Central memory CD8-positive, alpha-beta T cell (primary cell): ENCODE measurements around the gene TNFRSF25.

ENCODE experiments used
- ATAC-seq: fragments of 150-1000 bp; cut with Tn5 transposase; replicated peaks from 2 replicates; pipeline ENCODE4 v1.10.0; 2022; ENCODE audit warnings: mild to moderate bottlenecking, moderate FRiP score, moderate number of reproducible peaks; ENCODE audit not compliant: poor library complexity, severe bottlenecking; ENCODE audit errors: extremely low read depth
- DNase-seq, 2 donors: peaks; one replicate each; pipeline ENCODE4 v3.0.0; 2021; ENCODE audit warnings: low spot score in 2 of 2
- H3K27ac Mint-ChIP-seq: one replicate; pipeline ENCODE4 v1.8.0; 2022; ENCODE audit warnings: low read depth, mild to moderate bottlenecking, moderate library complexity, mixed read lengths
- H3K27me3 Mint-ChIP-seq: one replicate; pipeline ENCODE4 v1.8.0; 2022; ENCODE audit warnings: mixed read lengths
- H3K36me3 Mint-ChIP-seq: one replicate; pipeline ENCODE4 v1.8.0; 2022; ENCODE audit warnings: mild to moderate bottlenecking, moderate library complexity, mixed read lengths; ENCODE audit not compliant: insufficient read depth
- H3K4me1 Mint-ChIP-seq: one replicate; pipeline ENCODE4 v1.8.0; 2022; ENCODE audit warnings: mixed read lengths
- H3K4me3 Mint-ChIP-seq: one replicate; pipeline ENCODE4 v1.8.0; 2022; ENCODE audit warnings: mild to moderate bottlenecking, moderate library complexity, mixed read lengths
- H3K9me3 Mint-ChIP-seq: one replicate; pipeline ENCODE4 v1.8.0; 2022; ENCODE audit warnings: mixed read lengths

TNFRSF25 gene

DNA sequence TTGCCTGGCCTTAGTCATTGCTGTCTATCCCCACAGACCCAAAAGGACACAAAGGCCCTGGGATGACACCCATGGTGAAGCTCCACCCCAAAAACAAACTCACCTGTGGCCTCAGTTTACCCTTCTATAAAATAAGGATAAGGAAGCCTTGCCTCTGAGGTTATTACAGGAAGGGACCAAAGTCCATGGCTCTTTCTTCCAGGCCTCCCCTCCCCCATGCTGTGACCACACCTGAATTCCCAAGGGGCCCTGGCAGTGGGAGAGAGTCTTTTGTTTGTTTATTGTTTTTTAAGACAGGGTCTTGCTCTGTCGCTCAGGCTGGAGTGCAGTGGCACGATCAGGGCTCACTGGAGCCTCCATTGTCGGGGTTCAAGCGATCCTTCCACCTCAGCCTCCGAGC lies 10.5 kb upstream of the TNFRSF25 start:
- Mint-ChIP-seq H3K9me3 (no peaks in the 10 kb centered on the region), H3K27me3 (no peaks in the 10 kb centered on the region), H3K4me3 (no peak overlapping the region)

DNA sequence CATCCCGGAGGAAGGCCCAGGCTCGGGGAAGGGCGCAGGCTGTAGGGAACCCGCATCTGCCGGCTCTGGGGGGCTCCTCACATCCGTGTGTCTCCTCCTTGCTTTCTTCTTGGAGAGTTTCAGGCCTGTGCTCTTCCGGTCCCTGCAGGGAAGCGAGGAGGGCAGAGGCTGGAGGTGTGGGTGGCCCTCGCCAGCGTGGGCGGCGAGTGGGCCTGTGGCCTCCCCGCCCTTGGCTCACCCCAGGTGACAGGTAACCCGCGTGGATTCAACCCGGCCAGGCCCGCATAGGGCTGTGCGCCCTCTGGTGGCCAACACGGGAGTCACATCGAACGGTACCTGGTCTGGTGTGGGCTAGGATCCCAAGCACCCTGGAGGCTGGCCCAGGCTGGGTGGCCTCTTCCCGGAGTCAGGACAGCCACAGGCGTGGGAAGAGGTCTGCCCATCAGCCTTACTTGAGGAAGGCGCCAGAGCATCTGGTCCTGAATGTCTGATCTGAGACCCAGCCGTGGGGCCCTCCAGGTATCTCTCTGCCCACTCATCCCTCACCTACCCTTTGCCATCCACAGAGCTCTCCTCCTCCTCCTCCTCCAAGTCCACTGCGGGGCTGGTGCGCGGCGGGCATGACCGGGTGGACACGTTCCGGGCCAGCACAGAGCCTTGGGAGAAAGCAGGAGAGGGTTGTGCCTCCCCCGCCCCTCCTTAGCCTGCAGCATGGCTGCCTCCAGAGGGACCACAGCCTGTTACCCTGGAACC lies 9.6 kb upstream of the TNFRSF25 start:
- no peak overlapping the region for H3K4me3 Mint-ChIP-seq
- peak; percentile 83 for ATAC-seq

More for the DNA sequence above, 10.5 kb upstream of the TNFRSF25 start:
- peaks cover 9% of the 10 kb centered on the region for H3K4me1 Mint-ChIP-seq
- no peak for DNase-seq
- H3K27ac Mint-ChIP-seq: no peak overlapping the region
- no peaks in the 10 kb centered on the region for H3K36me3 Mint-ChIP-seq
- ATAC-seq: no peak

DNA sequence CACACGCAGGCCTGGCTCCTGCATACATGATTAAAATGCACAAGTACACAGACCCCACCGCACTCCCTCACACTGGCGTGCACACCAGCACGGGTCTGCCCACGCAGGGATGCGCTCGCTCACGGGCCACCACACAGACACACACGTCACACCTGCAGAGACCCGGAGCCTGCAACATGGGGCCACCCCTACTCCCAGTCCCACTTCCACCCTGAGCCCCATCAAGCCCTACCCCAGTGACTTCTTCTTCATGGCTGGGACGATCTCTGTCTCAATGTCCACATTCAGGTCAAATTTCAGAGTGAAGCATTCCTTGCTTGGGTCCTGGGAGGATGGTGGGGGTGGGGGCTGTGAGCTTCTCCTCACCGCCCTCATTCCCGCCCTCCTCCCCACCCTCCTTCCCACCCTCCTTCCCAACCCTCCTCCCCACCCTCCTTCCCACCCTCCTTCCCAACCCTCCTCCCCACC lies 8.9 kb upstream of the TNFRSF25 start:
- Mint-ChIP-seq H3K27ac (no peak overlapping the region), H3K9me3 (no peaks in the 10 kb centered on the region), H3K27me3 (no peaks in the 10 kb centered on the region), H3K4me1 (peaks cover 9% of the 10 kb centered on the region), H3K4me3 (no peak overlapping the region), H3K36me3 (no peaks in the 10 kb centered on the region)
- ATAC-seq: no peak
- DNase-seq: no peak

More for the DNA sequence above, 9.6 kb upstream of the TNFRSF25 start:
- peak; percentile 63 to 80 for DNase-seq
- no peaks in the 10 kb centered on the region for H3K9me3 Mint-ChIP-seq
- no peaks in the 10 kb centered on the region for H3K27me3 Mint-ChIP-seq
- peaks cover 9% of the 10 kb centered on the region for H3K4me1 Mint-ChIP-seq
- H3K36me3 Mint-ChIP-seq: no peaks in the 10 kb centered on the region
- H3K27ac Mint-ChIP-seq: no peak overlapping the region

DNA sequence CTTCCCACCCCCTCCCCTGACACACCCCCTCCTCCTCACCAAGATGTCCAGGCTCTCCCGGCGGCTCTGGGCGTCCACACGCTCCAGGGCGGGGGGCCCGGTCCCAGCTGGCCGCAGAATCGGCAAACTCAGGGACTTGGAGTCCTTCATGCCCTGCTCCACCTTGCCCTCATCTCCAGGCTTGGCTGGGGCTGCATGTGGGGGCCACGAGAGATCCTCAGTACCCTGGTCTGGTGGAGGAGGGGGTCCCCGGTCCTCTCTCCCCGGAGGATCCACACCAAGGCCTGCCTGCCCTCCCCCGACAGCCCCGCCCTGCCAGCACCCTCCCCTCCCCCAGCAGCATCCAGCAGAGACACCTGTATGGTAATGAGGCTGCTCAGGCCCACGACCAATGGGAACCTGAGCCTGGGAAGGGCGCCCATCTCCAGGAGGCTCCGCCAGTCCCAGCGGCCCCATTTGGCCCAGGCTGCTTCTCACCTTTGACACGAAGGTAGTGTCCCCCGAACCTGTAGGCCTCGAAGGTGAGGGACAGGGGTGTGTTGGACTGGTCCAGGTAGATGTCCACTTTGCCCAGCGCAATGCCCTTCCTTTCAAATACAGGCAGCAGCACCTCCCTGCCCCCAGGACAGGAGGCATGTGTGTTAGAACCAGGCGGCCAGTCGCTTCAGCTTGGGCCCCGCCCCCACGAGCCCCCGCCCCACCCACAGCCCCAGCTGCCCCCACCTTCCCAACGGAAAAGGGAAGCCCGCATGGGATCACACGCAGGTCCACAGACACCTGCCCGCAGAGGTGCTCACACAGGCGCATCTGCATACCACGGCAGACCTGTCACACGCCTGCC lies 8.2 kb upstream of the TNFRSF25 start:
- Mint-ChIP-seq H3K9me3 (no peaks in the 10 kb centered on the region), H3K27me3 (no peaks in the 10 kb centered on the region), H3K4me1 (peaks cover 9% of the 10 kb centered on the region), H3K36me3 (no peaks in the 10 kb centered on the region), H3K4me3 (no peak overlapping the region), H3K27ac (no peak overlapping the region)
- DNase-seq (no peak), ATAC-seq (no peak)

GRCh38 chr1:6473156-6473555 lies 7.2 kb upstream of the TNFRSF25 start:
- Mint-ChIP-seq H3K9me3 (no peaks in the 10 kb centered on the region), H3K27me3 (no peaks in the 10 kb centered on the region), H3K36me3 (no peaks in the 10 kb centered on the region), H3K4me3 (no peak overlapping the region), H3K4me1 (peaks cover 9% of the 10 kb centered on the region), H3K27ac (no peak overlapping the region)
- no peak for ATAC-seq
- no peak for DNase-seq

GRCh38 chr1:6472391-6472790 lies 6.4 kb upstream of the TNFRSF25 start:
- Mint-ChIP-seq H3K36me3 (no peaks in the 10 kb centered on the region), H3K4me1 (peaks cover 9% of the 10 kb centered on the region), H3K9me3 (no peaks in the 10 kb centered on the region), H3K27me3 (no peaks in the 10 kb centered on the region), H3K4me3 (no peak overlapping the region), H3K27ac (no peak overlapping the region)
- ATAC-seq (no peak), DNase-seq (no peak)

- Mint-ChIP-seq H3K27ac (no peak overlapping the region), H3K4me3 (no peak overlapping the region), H3K9me3 (no peaks in the 10 kb centered on the region), H3K36me3 (no peaks in the 10 kb centered on the region), H3K4me1 (peaks cover 9% of the 10 kb centered on the region), H3K27me3 (no peaks in the 10 kb centered on the region)
- DNase-seq (no peak), ATAC-seq (no peak)
Measured at GRCh38 chr1:6471970-6472368, 6.0 kb upstream of the TNFRSF25 start.

- no peak for DNase-seq
- H3K27me3 Mint-ChIP-seq: no peaks in the 10 kb centered on the region
- peaks cover 9% of the 10 kb centered on the region for H3K4me1 Mint-ChIP-seq
- no peaks in the 10 kb centered on the region for H3K36me3 Mint-ChIP-seq
- no peaks in the 10 kb centered on the region for H3K9me3 Mint-ChIP-seq
- no peak overlapping the region for H3K4me3 Mint-ChIP-seq
- ATAC-seq: no peak
- H3K27ac Mint-ChIP-seq: no peak overlapping the region
Measured at GRCh38 chr1:6471086-6471969, 5.4 kb upstream of the TNFRSF25 start.

- Mint-ChIP-seq H3K36me3 (no peaks in the 10 kb centered on the region), H3K4me3 (no peak overlapping the region), H3K27me3 (no peaks in the 10 kb centered on the region), H3K9me3 (no peaks in the 10 kb centered on the region), H3K4me1 (peaks cover 3% of the 10 kb centered on the region), H3K27ac (no peak overlapping the region)
- DNase-seq (no peak), ATAC-seq (no peak)
Measured at GRCh38 chr1:6470132-6471085, 4.4 kb upstream of the TNFRSF25 start.

DNA sequence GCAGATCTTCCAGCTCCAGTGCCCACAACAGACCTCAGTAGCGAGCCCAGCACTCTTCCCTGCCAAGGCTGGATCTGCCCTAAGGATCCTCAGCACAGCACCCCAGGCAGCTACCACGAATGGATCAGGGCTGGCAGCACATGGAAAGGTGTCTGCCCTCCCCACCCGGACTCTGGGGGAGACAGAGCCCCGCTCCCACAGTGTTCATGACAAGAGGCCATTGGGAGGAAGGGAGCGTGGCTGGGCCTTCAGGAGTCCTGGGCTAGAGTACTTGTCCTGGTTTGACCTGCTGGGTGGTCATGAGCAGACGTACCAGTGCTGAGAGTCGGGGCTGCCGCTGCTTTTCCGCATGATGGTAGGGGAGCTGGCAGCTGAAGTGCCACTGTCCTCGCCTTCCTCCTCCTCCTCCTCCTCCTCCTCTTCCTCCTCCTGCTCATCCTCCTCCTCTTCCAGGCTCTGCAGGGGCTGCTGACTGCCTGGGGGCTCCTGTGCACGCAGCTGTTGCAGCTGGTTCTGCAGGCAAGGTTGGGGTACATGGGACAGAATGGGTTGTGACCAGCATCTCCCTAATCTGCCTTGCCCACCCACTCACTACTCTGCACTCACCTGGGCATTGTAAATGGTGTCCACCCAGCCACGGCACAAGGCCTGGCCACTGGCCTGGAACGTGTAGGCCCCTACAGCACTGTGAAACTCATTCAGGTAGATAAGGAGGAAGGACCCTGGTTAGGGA lies 2.9 kb upstream of the TNFRSF25 start:
- Mint-ChIP-seq H3K27ac (no peak overlapping the region), H3K27me3 (peaks cover 10% of the 10 kb centered on the region), H3K36me3 (peaks cover 3% of the 10 kb centered on the region), H3K9me3 (no peaks in the 10 kb centered on the region), H3K4me3 (no peak overlapping the region), H3K4me1 (peaks cover 9% of the 10 kb centered on the region)
- ATAC-seq (no peak), DNase-seq (no peak)
